Hippocampal formation (tissue), 2 donors: ENCODE data around the gene FCSK.

Experiments used
- DNase-seq, 2 donors: peaks; one replicate each; lab custom pipeline; 2025; lab: John Stamatoyannopoulos, UW

FCSK gene

DNA sequence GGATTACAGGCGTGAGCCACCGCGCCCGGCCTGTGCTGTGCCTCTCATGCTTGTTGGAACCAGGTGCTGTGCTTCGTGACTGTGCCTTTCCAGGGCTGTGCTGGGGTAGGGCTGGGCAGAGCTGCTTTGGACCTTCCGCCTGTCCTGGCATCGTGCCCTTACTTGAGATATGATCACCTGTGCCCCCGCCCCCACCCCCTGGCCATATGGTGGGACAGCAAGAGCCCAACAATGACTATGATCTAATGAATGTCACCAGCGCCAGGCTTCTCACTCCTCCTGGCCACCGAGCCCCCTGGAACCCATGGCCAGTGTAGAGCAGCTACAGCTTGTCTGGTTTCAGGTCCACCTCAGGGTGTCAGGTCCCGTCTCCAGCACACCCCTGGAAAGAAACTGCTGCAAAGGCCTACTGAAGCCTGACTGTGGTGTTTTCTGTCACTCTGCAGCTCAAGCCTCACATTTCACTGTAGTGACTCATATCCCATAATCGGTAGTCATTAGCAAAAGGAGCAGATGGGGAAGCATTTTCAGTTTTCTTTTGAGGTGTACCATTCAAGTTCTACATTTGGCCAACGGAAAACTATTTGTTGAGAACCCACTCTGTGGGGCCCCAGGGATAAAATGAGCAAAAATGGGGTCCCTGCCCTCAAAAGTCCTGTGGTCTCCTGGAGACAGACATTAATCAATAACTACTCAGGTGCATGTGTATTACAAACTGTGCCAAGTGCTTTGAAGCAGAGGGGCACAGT, 22.1 kb downstream of the FCSK start:
- no peak for DNase-seq

DNA sequence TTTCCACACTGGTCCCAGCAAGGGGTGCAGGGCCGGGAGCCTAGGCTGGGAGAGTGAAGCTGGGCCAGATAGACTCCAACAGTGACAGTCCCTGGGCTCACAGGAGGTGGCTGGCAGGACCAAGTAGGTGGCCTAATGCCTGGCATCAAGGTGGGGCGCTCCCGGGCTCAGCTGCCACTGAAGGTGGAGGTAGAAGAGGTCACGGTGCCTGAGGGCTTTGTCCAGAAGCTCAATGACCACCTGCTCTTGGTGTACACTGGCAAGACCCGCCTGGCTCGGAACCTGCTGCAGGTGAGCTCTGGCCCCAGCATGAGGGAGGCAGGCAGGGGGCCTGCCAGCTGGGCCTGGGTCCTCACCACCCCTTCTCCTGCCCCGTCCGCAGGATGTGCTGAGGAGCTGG, 23.8 kb downstream of the FCSK start:
- no peak for DNase-seq

DNA sequence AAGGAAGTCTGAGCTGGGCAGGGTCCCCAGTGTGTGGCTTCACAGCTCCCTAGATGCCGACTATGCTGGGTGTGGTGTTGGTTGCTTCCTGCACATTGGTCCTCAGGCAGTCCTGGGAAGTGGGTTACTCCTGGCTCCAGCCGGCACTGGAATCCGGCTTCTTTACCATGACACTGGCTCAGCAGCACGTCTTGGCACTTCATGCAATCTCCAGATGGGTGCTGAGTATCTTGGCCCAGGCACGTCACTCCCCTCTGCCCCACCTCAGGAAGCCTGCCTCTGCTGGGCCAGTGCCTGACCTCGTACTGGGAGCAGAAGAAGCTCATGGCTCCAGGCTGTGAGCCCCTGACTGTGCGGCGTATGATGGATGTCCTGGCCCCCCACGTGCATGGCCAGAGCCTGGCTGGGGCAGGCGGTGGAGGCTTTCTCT, 24.5 kb downstream of the FCSK start:
- no peak for DNase-seq

DNA sequence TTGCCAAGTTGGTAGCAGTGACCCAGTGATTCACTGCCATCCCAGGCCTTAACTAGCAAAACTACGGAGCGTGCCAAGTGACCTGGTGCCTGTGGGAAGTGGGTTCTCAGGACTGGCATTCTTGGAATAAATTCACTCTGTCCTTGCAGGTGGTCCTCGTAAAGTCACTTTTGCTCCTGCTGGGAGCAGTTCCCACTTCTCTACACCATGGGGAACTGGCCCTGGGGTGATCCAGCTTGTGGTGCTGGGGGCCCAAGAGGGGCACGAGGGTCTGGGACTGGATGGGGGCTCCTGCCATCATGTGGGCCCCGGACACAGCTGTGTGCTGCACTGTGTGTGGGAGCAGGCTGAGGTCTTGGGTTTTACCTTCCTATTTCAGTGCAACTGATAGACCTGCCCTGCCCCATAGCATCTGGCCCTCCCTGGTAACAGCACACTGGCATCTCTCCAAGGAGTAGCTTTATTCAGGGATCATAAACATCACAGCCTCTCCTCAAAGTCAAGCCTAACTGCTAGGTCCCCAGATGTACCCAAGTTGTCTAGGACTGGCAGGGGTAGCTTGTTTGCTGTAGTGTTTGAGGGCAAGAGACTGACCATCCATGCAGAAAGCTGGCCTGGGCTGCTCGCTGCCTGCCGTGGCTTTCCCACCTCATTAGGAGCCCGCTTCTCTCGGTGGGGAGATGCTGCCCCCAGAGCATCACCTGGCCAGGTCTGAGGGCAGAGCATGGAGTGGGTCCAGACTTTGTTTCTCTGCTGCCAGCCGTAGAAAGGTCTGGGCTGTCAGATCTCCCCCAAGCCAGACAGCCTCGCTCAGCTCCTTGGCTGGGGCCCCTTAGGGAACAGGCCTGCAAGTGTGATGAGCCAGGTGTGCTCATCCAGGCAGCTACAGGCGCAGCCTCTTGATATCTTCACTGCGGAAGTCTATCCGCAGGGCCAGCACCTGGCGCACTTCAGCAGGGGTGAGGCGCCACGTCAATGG, 26.0 kb downstream of the FCSK start:
- no peak for DNase-seq

DNA sequence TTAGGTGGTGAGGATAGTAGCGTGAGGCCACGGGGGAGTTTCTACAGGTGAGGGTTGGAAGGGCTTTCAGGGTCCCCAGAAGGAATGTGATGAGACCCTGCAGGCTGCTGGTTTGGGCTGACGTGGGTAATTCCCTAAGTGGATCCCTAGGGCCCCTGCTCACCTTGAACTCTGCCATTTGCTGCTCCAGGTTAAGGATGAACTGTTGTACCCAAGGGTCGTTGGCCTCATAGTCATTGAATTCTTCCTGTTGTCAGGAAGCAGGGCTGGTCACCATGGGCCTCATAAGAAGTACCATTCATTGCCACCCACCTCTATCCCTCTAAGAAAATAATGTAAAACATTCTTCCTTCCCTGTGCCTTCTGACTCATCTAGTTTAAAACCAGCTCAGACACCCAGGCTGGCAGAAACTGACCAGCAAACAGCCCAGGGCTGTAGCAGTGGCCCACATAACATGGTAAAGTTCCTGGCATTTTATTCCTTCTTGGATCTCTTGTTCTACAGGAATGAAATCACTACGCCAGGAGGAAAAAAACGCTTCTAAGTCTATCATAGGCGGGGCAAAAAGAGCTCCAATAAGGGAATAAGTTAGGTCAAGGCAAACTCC, 27.6 kb downstream of the FCSK start:
- no peak for DNase-seq

DNA sequence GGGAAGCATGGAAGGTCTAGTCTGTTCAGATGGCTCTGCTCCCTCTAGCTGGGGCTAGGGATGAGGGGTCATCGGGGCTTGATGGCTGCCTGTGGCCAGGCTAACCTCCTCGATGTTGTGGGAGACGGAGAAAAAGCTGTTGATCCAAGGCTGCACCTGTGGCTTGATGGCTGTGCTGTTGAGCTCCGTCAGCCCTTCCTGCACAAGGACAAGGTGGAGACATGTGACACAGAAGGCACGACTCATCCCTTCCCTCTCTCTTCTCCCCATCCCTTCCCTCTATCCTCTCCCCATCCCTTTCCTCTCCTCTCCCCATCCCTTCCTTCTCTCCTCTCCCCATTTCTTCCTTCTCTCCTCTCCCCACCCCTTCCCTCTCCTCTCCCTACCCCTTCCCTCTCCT, 28.2 kb downstream of the FCSK start:
- DNase-seq: no peak

DNA sequence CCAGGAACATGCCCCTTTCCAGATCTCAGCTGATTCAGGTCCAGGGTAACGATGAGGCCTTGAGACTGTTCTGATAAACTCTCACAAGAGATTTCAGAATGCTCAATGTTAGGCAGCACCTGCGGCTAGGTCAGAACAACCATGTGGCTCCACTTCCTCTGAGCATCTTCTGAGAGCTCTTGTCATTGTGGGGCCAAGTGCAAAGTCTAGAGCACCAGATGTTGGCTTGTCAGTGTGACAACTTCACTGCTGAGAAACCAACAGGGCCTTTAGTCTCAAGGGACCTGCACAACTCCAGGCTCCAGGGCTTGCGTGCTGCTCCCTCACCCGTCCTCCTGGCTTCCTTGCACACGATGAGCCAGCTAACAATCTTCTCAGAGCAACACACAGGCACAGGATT, 29.0 kb downstream of the FCSK start:
- DNase-seq: no peak

DNA sequence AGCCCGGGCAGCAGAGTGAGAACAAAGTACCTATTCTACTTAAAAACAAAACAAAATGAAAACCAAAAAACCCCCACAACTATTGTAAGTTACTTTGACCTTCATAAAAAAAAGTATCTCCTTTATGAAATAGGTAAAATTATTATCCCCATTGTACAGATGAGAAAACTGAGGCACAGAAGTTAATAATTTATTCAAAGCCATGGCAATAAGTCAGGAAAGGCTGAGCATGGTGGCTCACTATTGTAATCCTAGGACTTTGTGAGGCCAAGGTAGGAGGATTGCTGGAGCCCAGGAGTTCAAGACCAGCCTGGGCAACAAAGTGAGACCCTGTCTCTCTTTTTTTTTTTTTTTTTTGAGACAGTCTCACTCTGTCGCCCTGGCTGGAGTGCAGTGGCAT, 30.5 kb downstream of the FCSK start:
- DNase-seq: no peak

DNA sequence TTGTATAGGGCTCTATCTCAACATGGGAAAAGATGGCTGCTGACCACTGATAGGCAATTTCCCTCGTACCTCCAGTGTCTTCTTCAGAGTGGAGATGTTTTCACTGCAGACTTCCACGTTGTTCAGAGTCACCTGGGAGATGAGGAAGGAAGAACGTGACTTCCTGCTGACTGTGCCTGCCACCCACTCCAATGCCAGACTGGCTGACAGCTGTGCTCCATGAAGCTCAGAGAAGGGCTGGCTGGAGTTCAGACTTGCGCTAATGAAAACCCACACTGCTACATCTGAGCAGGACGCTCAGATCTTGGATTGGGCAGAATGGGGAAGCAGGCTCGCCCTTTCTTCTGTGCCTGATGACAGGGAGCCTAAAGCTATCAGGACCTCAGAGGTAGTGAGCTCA, 35.9 kb downstream of the FCSK start:
- DNase-seq: no peak

DNA sequence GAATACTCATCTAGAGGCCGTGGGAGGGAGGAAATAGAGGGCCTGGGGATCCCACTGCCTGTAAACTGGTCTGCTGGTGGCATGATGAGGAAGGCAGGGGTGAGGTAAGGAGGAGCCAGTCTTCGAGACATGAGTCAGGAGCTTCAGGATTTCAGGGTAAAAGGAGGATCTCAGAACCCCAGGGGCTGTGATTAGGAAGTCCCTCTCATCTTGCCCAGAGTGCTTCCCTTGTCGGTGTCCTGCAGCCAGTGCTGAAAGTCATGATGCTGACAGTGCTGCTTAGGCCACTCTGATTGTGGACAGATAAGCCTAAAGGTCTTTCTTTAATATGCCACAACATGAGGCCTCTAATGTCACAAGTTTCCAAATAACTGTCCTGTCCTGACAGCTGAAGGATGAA, 39.4 kb downstream of the FCSK start:
- no peak for DNase-seq

DNA sequence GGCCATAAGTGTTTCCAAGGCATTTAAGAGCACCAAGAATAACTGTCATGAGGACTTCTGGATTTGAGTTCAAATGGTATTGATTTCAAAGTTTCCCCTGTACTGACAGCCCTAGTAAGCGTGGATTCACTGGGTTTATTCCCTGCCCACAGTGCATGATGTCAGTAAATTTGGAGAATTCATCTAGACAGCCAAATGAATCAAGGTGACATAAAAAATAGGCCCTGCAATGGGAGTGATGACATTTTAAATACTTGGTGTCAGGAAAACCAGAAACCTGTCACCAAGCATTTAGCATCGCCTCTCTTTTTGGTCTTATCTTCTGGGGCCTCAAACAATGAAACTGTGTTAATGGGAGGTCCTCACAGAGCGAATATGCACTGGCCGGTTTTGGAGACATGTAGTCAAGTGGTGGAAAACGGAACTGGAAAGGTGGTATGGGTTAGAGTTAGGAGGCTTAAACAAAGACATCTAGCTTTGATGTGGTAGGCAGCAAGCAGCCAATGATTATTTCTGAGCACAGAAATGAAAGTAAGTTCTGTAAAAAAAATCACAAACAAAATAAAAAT, 39.9 kb downstream of the FCSK start:
- DNase-seq: no peak

DNA sequence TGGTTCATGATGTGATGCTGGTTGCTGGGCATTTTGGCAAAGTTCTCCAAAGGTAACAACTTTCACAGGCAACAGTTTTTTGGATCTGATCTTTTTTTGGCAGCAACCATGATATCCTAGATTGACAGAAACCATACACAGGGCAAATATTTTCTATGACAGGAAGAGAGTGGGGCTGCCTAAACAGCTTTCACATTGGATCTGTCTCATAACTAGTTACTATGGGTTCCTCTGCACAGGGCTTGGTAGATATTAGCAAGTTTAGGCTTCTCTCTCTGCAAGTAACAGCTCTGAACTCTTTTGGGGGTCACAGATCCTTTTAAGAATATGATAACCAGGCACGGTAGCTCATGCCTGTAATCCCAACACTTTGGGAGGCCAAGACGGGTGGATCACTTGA, 40.4 kb downstream of the FCSK start:
- DNase-seq: no peak

DNA sequence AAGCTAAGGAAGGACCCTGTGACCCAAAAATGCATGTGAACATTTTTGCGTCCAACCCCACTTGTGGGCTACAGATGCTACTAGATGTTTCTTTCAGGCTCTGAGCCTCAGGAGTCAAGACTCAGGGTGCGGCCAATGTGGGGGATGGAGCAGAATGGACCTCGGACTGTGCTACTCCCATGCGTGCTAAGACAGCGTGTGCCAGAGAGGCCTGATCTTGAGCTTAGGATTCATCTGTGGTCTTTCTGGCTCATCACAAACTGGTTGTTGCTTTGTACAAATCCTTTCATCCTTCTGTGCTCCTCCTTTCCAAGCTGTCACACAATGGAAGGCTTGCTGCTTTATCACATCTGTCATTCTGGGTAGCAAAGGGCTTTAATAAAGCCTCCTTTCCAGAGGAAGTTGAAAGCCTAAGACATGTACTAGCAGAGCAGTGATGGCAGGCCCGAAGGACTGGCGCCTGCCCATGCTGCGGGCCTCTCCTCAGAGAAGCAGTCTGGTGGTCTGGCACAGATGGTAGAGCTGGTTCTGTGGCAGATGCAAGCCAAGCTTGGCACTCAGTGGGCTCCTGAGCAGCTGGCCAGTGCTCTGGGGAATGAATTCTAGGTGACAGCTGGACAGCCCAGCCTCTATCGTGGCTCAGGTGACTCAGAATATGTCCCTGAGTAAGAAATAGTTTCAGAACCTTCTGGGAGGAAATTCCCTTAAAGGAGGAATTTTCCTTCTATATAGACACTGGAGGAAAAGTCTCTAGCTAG, 41.2 kb downstream of the FCSK start:
- no peak for DNase-seq

DNA sequence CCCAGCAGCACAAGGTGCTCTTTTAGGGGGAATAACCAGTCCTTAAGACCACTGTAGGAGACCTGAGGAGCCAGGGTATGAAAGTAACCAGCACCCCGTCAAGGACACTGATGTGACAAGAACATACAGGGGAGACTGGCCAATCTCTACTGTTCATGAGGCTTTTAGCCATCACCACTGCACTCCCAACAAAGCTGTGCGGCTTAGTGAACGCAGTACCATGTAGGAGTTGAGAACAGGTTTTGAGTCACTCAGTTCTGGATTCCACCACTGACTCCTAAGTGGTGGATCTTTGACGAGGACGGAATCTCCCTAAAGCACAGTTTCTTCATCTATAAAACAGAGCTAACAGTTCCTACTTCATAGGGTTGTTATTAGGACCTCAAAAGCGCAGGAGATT, 42.1 kb downstream of the FCSK start:
- no peak for DNase-seq

DNA sequence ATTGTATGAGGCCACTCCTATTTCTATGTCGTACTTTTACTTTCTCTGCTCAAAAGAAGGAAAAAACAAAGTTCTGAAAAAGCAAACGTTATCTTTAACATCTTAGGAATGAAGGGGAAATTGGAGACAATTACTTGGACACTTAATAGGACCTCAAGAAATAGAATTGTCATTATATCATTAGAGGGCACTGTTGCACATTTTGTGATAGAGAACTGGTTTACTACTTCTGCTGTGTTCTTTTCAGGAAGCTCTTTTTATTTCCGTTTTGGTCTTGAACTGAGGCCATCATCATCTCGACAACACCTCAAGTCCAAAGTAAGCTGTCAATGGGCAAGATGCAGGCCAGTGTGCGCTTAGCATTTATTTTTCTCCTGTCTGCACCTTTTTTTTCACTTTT, 54.4 kb downstream of the FCSK start:
- DNase-seq: no peak

DNA sequence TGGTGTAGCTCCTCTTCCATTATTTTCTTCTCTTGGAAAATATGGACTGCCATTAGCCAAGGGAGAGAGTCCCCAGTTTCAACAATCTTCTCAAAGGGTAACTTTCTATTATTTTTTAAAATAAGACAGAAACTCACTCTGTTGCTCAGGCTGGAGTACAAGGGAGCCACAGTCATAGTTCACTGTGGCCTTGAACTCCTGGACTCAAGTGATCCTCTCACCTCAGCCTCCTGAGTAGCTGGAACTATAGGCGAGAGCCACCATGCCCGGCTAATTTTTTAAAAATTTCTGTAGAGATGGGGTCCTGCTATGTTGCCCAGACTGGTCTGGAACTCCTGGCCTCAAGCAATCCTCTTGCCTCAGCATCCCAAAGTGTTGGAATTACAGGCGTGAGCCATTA, 55.8 kb downstream of the FCSK start:
- no peak for DNase-seq

DNA sequence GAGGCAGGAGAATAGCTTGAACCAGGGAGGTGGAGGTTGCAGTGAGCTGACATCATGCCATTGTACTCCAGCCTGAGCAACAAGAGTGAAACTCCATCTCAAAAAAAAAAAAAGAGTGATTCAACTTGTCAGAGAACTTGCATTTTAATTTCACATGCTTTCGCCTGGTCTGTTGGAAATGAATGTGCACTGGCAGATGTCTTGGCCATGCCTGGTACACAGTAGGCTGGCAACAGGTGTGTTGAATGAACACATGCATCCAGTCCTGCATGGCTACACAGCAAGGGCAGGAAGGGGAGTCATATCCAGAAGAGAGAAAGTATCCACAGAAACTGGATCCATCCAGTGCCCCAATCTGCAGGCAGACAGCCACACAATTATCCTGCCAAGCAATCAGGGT, 57.4 kb downstream of the FCSK start:
- DNase-seq: no peak

DNA sequence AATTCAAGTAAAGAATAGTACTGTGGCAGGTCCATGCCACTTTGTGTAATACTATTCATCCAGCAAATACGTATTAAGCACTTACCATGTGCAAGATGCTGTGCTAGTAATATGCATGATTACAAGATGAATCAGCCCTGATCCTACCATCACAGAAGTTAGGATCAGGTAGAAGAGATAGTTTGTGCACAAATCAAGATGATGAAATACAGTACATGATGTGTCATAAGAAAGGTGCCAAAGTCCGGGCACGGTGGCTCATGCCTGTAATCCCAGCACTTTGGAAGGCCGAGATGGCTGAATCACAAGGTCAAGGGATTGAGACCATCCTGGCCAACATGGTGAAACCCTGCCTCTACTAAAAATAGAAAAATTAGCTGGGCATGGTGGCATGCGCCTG, 58.1 kb downstream of the FCSK start:
- DNase-seq: no peak

DNA sequence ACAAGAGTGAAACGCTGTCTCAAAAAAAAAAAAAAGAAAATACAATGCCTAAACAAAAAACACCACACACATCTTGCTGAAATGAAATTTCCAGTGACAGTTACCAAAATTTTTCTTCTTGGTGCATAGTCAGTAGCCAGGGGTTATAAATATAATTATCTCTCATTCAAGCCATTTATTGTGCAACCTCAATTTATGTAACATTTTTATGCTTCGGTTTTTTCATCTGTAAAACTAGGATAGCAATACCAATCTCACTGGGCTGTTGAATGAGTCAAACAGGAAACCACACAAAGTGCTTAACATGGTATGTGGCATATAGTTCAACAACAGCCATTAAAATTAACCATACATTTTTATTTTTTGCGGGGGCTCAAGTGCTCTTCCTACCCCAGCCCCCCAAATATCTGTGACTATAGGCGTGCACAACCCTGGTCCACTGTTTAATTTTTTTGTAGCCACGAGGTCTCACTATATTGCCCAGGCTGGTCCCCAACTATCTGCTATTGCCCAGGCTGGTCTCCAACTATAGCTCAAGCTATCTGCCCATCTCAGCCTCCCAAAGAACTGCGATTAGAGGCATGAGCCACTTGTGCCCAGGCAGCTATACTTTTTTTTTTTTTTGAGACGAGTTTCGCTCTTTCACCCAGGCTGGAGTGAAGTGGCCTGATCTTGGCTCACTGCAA, 66.4 kb downstream of the FCSK start:
- DNase-seq: no peak

DNA sequence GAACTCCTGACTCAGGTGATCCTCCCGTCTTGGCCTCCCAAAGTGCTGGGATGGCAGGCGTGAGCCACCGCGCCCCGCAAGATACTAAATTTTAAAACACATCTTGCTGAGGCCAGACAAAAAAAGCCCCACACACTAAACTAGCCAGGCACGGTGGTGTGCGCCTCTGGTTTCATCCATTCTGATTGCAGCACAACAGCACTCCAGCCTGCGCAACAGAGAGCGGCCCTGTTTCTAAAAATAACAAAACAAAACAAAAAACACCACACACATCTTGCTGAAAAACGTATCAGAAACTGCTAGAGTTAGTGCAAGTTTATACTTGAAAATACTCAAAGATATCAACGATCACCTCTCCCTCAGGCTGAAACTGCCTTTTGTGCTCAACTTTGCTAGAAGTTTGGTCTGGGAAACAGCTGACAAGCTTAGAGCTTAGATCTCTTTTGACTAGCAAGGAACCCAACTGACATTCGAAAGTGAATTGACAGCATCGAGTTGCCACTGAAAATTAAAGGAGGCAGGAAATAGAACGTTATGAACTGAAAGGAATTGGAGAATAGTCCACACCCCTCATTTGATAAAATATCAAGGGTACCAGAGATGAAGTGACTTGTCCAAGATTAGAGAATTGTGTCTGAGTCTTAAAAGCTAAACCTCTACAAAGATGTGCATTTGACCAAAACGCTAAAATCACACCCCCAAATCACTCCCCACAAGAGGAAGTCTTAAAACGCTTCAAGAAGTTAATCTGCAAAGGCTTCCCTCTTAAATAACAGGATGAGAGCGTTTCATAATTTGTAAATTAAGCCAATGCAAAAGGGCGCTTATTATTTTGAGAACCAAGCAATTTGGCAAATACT, 68.1 kb downstream of the FCSK start:
- no peak for DNase-seq
